ENCODE measurements around the gene DHX30.

Gene DHX30

GRCh38 chr3:47849186-47849698, 46.3 kb downstream of the DHX30 start:
- H3K4me3 Mint-ChIP-seq, result no peak overlapping the region
- H3K4me1 Mint-ChIP-seq, result no peaks in the 10 kb centered on the region
- no peaks in the 10 kb centered on the region for H3K9me3 Mint-ChIP-seq
- no peaks in the 10 kb centered on the region for H3K27me3 Mint-ChIP-seq (ENCODE audit: low read depth)
- no peak for TF ChIP-seq CTCF (IDR thresholded peaks at IDR 0.05; ENCODE audit: unreplicated experiment in 3 of 3)
- H3K36me3 Mint-ChIP-seq (ENCODE audit: low read depth), result peaks cover 58% of the 10 kb centered on the region
- H3K27ac Mint-ChIP-seq, result no peak overlapping the region

- no peaks in the 10 kb centered on the region for H3K27me3 Mint-ChIP-seq (ENCODE audit: low read depth)
- H3K36me3 Mint-ChIP-seq (ENCODE audit: low read depth), result peaks cover 54% of the 10 kb centered on the region
- TF ChIP-seq CTCF (IDR thresholded peaks at IDR 0.05; ENCODE audit: unreplicated experiment in 3 of 3), result peak; percentile 39 to 49 (median 46)
- no peaks in the 10 kb centered on the region for H3K4me1 Mint-ChIP-seq
- no peak overlapping the region for H3K4me3 Mint-ChIP-seq
- peak overlapping the region; percentile 12 to 58 (median 45) for H3K27ac Mint-ChIP-seq
- H3K9me3 Mint-ChIP-seq, result no peaks in the 10 kb centered on the region
Observed at GRCh38 chr3:47849699-47850563, 47.0 kb downstream of the DHX30 start.

- Mint-ChIP-seq H3K4me1 (no peaks in the 10 kb centered on the region), H3K27me3 (ENCODE audit: low read depth) (no peaks in the 10 kb centered on the region), H3K4me3 (no peak overlapping the region), H3K9me3 (no peaks in the 10 kb centered on the region), H3K36me3 (ENCODE audit: low read depth) (peaks cover 53% of the 10 kb centered on the region), H3K27ac (peak overlapping the region; percentile 32 to 58 (median 45))
- TF ChIP-seq CTCF (IDR thresholded peaks at IDR 0.05; ENCODE audit: unreplicated experiment in 3 of 3), result no peak
Observed at GRCh38 chr3:47850564-47851410, 47.8 kb downstream of the DHX30 start.

GRCh38 chr3:47851888-47852603, 49.1 kb downstream of the DHX30 start:
- H3K9me3 Mint-ChIP-seq, result no peaks in the 10 kb centered on the region
- H3K27me3 Mint-ChIP-seq (ENCODE audit: low read depth), result no peaks in the 10 kb centered on the region
- no peak overlapping the region for H3K4me3 Mint-ChIP-seq
- H3K27ac Mint-ChIP-seq, result peak overlapping the region in 2 of 3 experiments; percentile 45 to 56
- no peaks in the 10 kb centered on the region for H3K4me1 Mint-ChIP-seq
- peaks cover 57% of the 10 kb centered on the region for H3K36me3 Mint-ChIP-seq (ENCODE audit: low read depth)
- no peak for TF ChIP-seq CTCF (IDR thresholded peaks at IDR 0.05; ENCODE audit: unreplicated experiment in 3 of 3)

GRCh38 chr3:47852604-47853602, 50.0 kb downstream of the DHX30 start:
- H3K4me3 Mint-ChIP-seq, result no peak overlapping the region
- no peak for TF ChIP-seq CTCF (IDR thresholded peaks at IDR 0.05; ENCODE audit: unreplicated experiment in 3 of 3)
- H3K9me3 Mint-ChIP-seq, result no peaks in the 10 kb centered on the region
- no peaks in the 10 kb centered on the region for H3K27me3 Mint-ChIP-seq (ENCODE audit: low read depth)
- no peaks in the 10 kb centered on the region for H3K4me1 Mint-ChIP-seq
- peaks cover 54% of the 10 kb centered on the region for H3K36me3 Mint-ChIP-seq (ENCODE audit: low read depth)
- no peak overlapping the region for H3K27ac Mint-ChIP-seq
